Tibial nerve (tissue), 4 donors: ENCODE data around the gene BEAN1. TPM values are rescaled to one million over a fixed set of nuclear protein-coding genes. Genes with fewer than 3 reads are reported as not detected.
"Not testable (repeated sequence)": the region's sequence is repeated elsewhere in the genome, so short reads cannot be mapped to it uniquely, and the experiment has no call there.

ENCODE experiments used
- DNase-seq, 2 donors: peaks; one replicate each; pipeline ENCODE4 v3.0.0-alpha.2; 2019; ENCODE audit warnings: low spot score in 2 of 2
- H3K27ac ChIP-seq, 4 donors: fragments of 200-600 bp; sonication (generic) in 3 of 4; one replicate each; pipeline ENCODE4 v1.5.1; 2017 to 2019; ENCODE audit warnings: mild to moderate bottlenecking in 1 of 4
- H3K27me3 ChIP-seq, 2 donors: fragments of 200-600 bp; sonication (generic) in 1 of 2; one replicate each; pipeline versions ENCODE4 v1.5.1 to v1.6.0; 2017 to 2019
- H3K36me3 ChIP-seq, 3 donors: fragments of 200-600 bp; sonication (generic); one replicate each; pipeline ENCODE4 v1.5.1; 2018 to 2019
- H3K4me1 ChIP-seq, 4 donors: fragments of 200-600 bp; sonication (generic) in 3 of 4; one replicate each; pipeline ENCODE4 v1.5.1; 2017 to 2019
- H3K4me3 ChIP-seq, 4 donors: fragments of 200-600 bp; sonication (generic) in 3 of 4; one replicate each; pipeline ENCODE4 v1.5.1; 2017 to 2019; ENCODE audit warnings: mild to moderate bottlenecking in 1 of 4, moderate library complexity in 1 of 4
- H3K9me3 ChIP-seq, 4 donors: fragments of 200-600 bp; sonication (generic) in 3 of 4; one replicate each; pipeline ENCODE4 v1.5.1; 2017 to 2019
- EP300 ChIP-seq, 2 donors: sonication (generic); formaldehyde crosslinking; IDR thresholded peaks; one replicate each; pipeline ENCODE4 v1.6.1; 2017; ENCODE audit warnings: antibody characterized with exemption in 2 of 2, mild to moderate bottlenecking in 1 of 2
- POLR2A ChIP-seq, 2 donors: fragments of 450-650 bp; IDR thresholded peaks; one replicate each; pipeline ENCODE4 v1.6.1; 2017; ENCODE audit warnings: antibody characterized with exemption in 2 of 2, mild to moderate bottlenecking in 2 of 2, moderate library complexity in 2 of 2
- WGBS, 2 donors: methylation state at CpG; one replicate each; pipeline ENCODE4 v1.1.5; 2018; 5-methylcytosine and 5-hydroxymethylcytosine counted together
- total RNA-seq, 4 donors: library from RNA; depleted of rRNA; stranded (reverse); fragments of >200 nt; gene quantifications; one replicate each; pipeline ENCODE4 v1.1.0, GENCODE V29; 2016
- TF ChIP-seq, protein P1 (sequence below), 5 experiments: fragments of 200-600 bp in 3 of 5; fragments of 450-650 bp in 2 of 5; sonication (generic) in 3 of 5; IDR thresholded peaks; one replicate each; pipeline ENCODE4 v1.5.1; 2016 to 2019; ENCODE audit warnings: antibody characterized with exemption in 5 of 5, mild to moderate bottlenecking in 3 of 5, moderate library complexity in 2 of 5

The BEAN1 gene
- total RNA-seq, 4 donors from 2014 or later = 0.21 to 1.4 (median 0.30) TPM; not detected in 1

- TF ChIP-seq EP300 (IDR thresholded peaks at IDR 0.05) (no peak), POLR2A (IDR thresholded peaks at IDR 0.05) (no peak)
- TF ChIP-seq, protein P1, sequence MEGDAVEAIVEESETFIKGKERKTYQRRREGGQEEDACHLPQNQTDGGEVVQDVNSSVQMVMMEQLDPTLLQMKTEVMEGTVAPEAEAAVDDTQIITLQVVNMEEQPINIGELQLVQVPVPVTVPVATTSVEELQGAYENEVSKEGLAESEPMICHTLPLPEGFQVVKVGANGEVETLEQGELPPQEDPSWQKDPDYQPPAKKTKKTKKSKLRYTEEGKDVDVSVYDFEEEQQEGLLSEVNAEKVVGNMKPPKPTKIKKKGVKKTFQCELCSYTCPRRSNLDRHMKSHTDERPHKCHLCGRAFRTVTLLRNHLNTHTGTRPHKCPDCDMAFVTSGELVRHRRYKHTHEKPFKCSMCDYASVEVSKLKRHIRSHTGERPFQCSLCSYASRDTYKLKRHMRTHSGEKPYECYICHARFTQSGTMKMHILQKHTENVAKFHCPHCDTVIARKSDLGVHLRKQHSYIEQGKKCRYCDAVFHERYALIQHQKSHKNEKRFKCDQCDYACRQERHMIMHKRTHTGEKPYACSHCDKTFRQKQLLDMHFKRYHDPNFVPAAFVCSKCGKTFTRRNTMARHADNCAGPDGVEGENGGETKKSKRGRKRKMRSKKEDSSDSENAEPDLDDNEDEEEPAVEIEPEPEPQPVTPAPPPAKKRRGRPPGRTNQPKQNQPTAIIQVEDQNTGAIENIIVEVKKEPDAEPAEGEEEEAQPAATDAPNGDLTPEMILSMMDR (IDR thresholded peaks at IDR 0.05) = no peak
- Histone ChIP-seq H3K36me3 (no peaks in the 10 kb centered on the region), H3K4me3 (no peak overlapping the region), H3K27me3 (no peaks in the 10 kb centered on the region), H3K9me3 (no peaks in the 10 kb centered on the region), H3K27ac (no peak overlapping the region), H3K4me1 (no peaks in the 10 kb centered on the region)
- DNase-seq = no peak
These were observed 20.4 kb downstream of the BEAN1 start for GRCh38 chr16:66447491-66447890.

DNA sequence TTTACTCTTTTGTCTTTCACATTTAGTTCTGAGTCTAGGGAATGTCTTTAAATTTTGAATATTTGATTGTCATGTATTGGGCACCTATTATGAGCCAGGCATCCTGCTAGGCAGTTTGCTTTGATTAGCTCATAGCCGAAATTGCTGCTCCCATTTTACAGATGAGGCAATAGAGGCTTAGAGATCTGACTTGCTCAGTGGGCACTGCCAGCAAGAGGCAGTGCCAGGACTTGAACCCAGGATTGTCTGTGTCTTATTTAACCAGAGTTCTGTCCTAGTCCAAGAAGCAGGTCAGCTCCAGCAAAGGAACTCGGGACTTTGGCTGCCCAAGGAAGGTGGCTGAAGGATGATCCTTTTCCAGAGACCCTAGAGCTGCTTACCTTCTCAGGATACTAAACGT lies 24.5 kb downstream of the BEAN1 start:
- H3K36me3 ChIP-seq = no peaks in the 10 kb centered on the region
- H3K9me3 ChIP-seq = no peaks in the 10 kb centered on the region
- TF ChIP-seq, protein P1 (IDR thresholded peaks at IDR 0.05) = no peak
- TF ChIP-seq POLR2A (IDR thresholded peaks at IDR 0.05) (no peak), EP300 (IDR thresholded peaks at IDR 0.05) (no peak)
- H3K4me1 ChIP-seq = no peaks in the 10 kb centered on the region
- no peak for DNase-seq
- no peaks in the 10 kb centered on the region for H3K27me3 ChIP-seq
- no peak overlapping the region for H3K27ac ChIP-seq
- no peak overlapping the region for H3K4me3 ChIP-seq
- 82 to 93% methylated on average over 3 of the region's 3 CpGs for WGBS, 2 donors

GRCh38 chr16:66453230-66453629 lies 26.1 kb downstream of the BEAN1 start:
- H3K4me3 ChIP-seq, DNase-seq, H3K4me1 ChIP-seq, H3K27ac ChIP-seq, H3K9me3 ChIP-seq, H3K36me3 ChIP-seq, H3K27me3 ChIP-seq: not testable (repeated sequence)
- 88 to 100% methylated on average over 1 of the region's 1 CpG for WGBS, 2 donors

GRCh38 chr16:66454751-66455150 lies 27.7 kb downstream of the BEAN1 start:
- Histone ChIP-seq H3K4me3 (no peak overlapping the region), H3K9me3 (no peaks in the 10 kb centered on the region), H3K4me1 (no peaks in the 10 kb centered on the region), H3K36me3 (no peaks in the 10 kb centered on the region), H3K27ac (no peak overlapping the region), H3K27me3 (peaks cover 0 to 21% of the 10 kb centered on the region in 2 donors)
- no peak for DNase-seq
- WGBS, 2 donors = 67 to 70% methylated on average over 1 of the region's 1 CpG
- no peak for TF ChIP-seq POLR2A (IDR thresholded peaks at IDR 0.05)
- TF ChIP-seq, protein P1 (IDR thresholded peaks at IDR 0.05) = no peak
- TF ChIP-seq EP300 (IDR thresholded peaks at IDR 0.05) = no peak

GRCh38 chr16:66455970-66456369 lies 28.9 kb downstream of the BEAN1 start:
- Histone ChIP-seq H3K9me3 (no peaks in the 10 kb centered on the region), H3K4me1 (no peaks in the 10 kb centered on the region), H3K27ac (no peak overlapping the region), H3K4me3 (no peak overlapping the region), H3K27me3 (peaks cover 0 to 30% of the 10 kb centered on the region in 2 donors), H3K36me3 (no peaks in the 10 kb centered on the region)
- TF ChIP-seq, protein P1 (IDR thresholded peaks at IDR 0.05) = no peak
- TF ChIP-seq POLR2A (IDR thresholded peaks at IDR 0.05) (no peak), EP300 (IDR thresholded peaks at IDR 0.05) (no peak)
- DNase-seq = no peak
- 78 to 89% methylated on average over 1 of the region's 1 CpG for WGBS, 2 donors

- DNase-seq = no peak
- H3K4me1 ChIP-seq = no peaks in the 10 kb centered on the region
- TF ChIP-seq, protein P1 (IDR thresholded peaks at IDR 0.05) = no peak
- TF ChIP-seq EP300 (IDR thresholded peaks at IDR 0.05) = no peak
- TF ChIP-seq POLR2A (IDR thresholded peaks at IDR 0.05) = no peak
- no peak overlapping the region for H3K27ac ChIP-seq
- WGBS, 2 donors = 42 to 63% methylated on average over 4 of the region's 4 CpGs
- no peaks in the 10 kb centered on the region for H3K9me3 ChIP-seq
- H3K4me3 ChIP-seq = no peak overlapping the region
- H3K27me3 ChIP-seq = peaks cover 0 to 30% of the 10 kb centered on the region in 2 donors
- no peaks in the 10 kb centered on the region for H3K36me3 ChIP-seq
These were observed 30.8 kb downstream of the BEAN1 start for GRCh38 chr16:66457888-66458287.
